HCT116 (cell line): Measurements from ENCODE around the gene SUPT4H1. TPM values are rescaled to one million over a fixed set of nuclear protein-coding genes. Genes with fewer than 3 reads are reported as not detected.

Source experiments
- ATAC-seq: fragments of 200-7000 bp; cut with Tn5 transposase; 2 replicates; pipeline ENCODE4 v1.9.1; 2020; ENCODE audit warnings: mild to moderate bottlenecking, moderate library complexity
- BruUV-seq: library from RNA; stranded (reverse); fragments of 400-500 nt; replicated peaks from 2 replicates; lab custom pipeline; 2021; lab: Mats Ljungman, UMichigan
- CTCF ChIA-PET: fragments of 300-600 bp; sonication (Branson Sonifier 250); formaldehyde crosslinking; loops from one replicate; lab custom pipeline; 2021; ENCODE audit warnings: antibody characterized with exemption; lab: Charles Lee
- POLR2A ChIA-PET: fragments of 300-600, 350-600 bp; sonication (Branson Sonifier 250); formaldehyde crosslinking; loops from one replicate; lab custom pipeline; 2021; ENCODE audit warnings: antibody characterized with exemption; lab: Charles Lee
- RAD21 ChIA-PET, 2 experiments: fragments of 300-600 bp; sonication (Branson Sonifier 250); formaldehyde crosslinking; loops; one replicate each; lab custom pipeline; 2023; ENCODE audit warnings: low total read pairs in 2 of 2; ENCODE audit not compliant: uncharacterized antibody in 2 of 2, unreplicated experiment in 2 of 2, low non-redundant PET in 1 of 2; lab: Charles Lee
- DNase-seq: peaks from one replicate; pipeline ENCODE4 v3.0.0-alpha.2; 2010; ENCODE audit warnings: low read depth, low spot score
- H2AFZ ChIP-seq: fragments of 200-600 bp; shearing (Covaris generic), sonication (generic); 2 replicates; pipeline ENCODE4 v1.6.1; 2017; ENCODE audit warnings: low read depth, mixed run types, mixed read lengths, antibody characterized with exemption, low read length; ENCODE audit not compliant: poor library complexity, severe bottlenecking
- H3K27ac ChIP-seq: 2 replicates; pipeline ENCODE4 v1.5.1; 2012; ENCODE audit warnings: low read depth, low read length
- H3K27me3 ChIP-seq: fragments of 200-600 bp; sonication (generic); 2 replicates; pipeline ENCODE4 v1.6.1; 2016; ENCODE audit warnings: mixed run types, low read length, mixed read lengths; ENCODE audit not compliant: insufficient read depth
- H3K36me3 ChIP-seq, 2 experiments: fragments of 200-500 bp in 1 of 2; fragments of 200-600 bp in 1 of 2; sonication (Bioruptor generic) in 1 of 2; sonication (generic) in 1 of 2; 2 replicates each; pipeline versions ENCODE4 v1.5.1 to v1.6.1; 2014 to 2016; ENCODE audit warnings: low read length in 2 of 2, inconsistent platforms in 1 of 2, mixed read lengths in 1 of 2, mixed run types in 1 of 2; ENCODE audit not compliant: insufficient read depth in 2 of 2, control insufficient read depth in 1 of 2
- H3K4me1 ChIP-seq, 2 experiments: fragments of 200-600 bp in 1 of 2; sonication (generic) in 1 of 2; 2 replicates each; pipeline versions ENCODE4 v1.5.1 to v1.6.1; 2012 to 2017; ENCODE audit warnings: low read length in 2 of 2, inconsistent platforms in 1 of 2, mild to moderate bottlenecking in 1 of 2, mixed read lengths in 1 of 2, mixed run types in 1 of 2, moderate library complexity in 1 of 2; ENCODE audit not compliant: insufficient read depth in 2 of 2, control insufficient read depth in 1 of 2
- H3K4me2 ChIP-seq: fragments of 200-600 bp; sonication (generic); 2 replicates; pipeline ENCODE4 v1.6.1; 2017; ENCODE audit warnings: mixed run types, low read length, mixed read lengths
- H3K4me3 ChIP-seq, 2 experiments: fragments of 200-600 bp in 1 of 2; sonication (generic) in 1 of 2; replicated peaks in 1 of 2; 2 replicates each; pipeline ENCODE4 v1.5.1; 2011 to 2016; ENCODE audit warnings: low read length in 2 of 2, control low read depth in 1 of 2, low read depth in 1 of 2, mild to moderate bottlenecking in 1 of 2, mixed read lengths in 1 of 2, mixed run types in 1 of 2
- H3K79me2 ChIP-seq: fragments of 200-600 bp; sonication (generic); 2 replicates; pipeline ENCODE4 v1.6.1; 2017; ENCODE audit warnings: mild to moderate bottlenecking, mixed run types, low read length, moderate library complexity, mixed read lengths; ENCODE audit not compliant: insufficient read depth
- H3K9ac ChIP-seq: fragments of 200-600 bp; sonication (generic); 2 replicates; pipeline ENCODE4 v1.6.1; 2016; ENCODE audit warnings: low read length, mixed read lengths
- H3K9me2 ChIP-seq: fragments of 200-600 bp; sonication (generic), shearing (Covaris generic); 2 replicates; pipeline ENCODE4 v1.6.1; 2017; ENCODE audit warnings: mixed run types, mild to moderate bottlenecking, moderate library complexity; ENCODE audit not compliant: insufficient read depth
- H3K9me3 ChIP-seq, 2 experiments: fragments of 200-500 bp in 1 of 2; fragments of 200-600 bp in 1 of 2; sonication (Bioruptor generic) in 1 of 2; sonication (generic) in 1 of 2; 2 replicates each; pipeline ENCODE4 v1.6.1; 2014 to 2017; ENCODE audit warnings: low read length in 2 of 2, mixed read lengths in 2 of 2, inconsistent platforms in 1 of 2, low read depth in 1 of 2, mild to moderate bottlenecking in 1 of 2, mixed run types in 1 of 2, moderate library complexity in 1 of 2; ENCODE audit not compliant: control insufficient read depth in 1 of 2, insufficient read depth in 1 of 2
- H4K20me1 ChIP-seq: fragments of 200-600 bp; sonication (generic), shearing (Covaris generic); 2 replicates; pipeline ENCODE4 v1.6.1; 2017; ENCODE audit warnings: mixed run types, mild to moderate bottlenecking, moderate library complexity; ENCODE audit not compliant: insufficient read depth
- CBX3 ChIP-seq: IDR thresholded peaks from 2 replicates; pipeline ENCODE4 v1.6.1; 2012; ENCODE audit warnings: low read depth
- CTCF ChIP-seq, 3 experiments: fragments of 200-600 bp in 1 of 3; sonication (generic) in 1 of 3; IDR thresholded peaks in 2 of 3; conservative IDR thresholded peaks in 1 of 3; 2 replicates each; pipeline ENCODE4 v1.5.1; 2012 to 2017; ENCODE audit warnings: low read depth in 2 of 3, low read length in 2 of 3, antibody characterized with exemption in 1 of 3, borderline replicate concordance in 1 of 3, control low read depth in 1 of 3, mild to moderate bottlenecking in 1 of 3, mixed read lengths in 1 of 3, mixed run types in 1 of 3, moderate library complexity in 1 of 3; ENCODE audit not compliant: insufficient read depth in 1 of 3
- FOSL1 ChIP-seq: IDR thresholded peaks from 2 replicates; pipeline ENCODE4 v1.6.1; 2012; ENCODE audit warnings: low read depth
- JUND ChIP-seq: IDR thresholded peaks from 2 replicates; pipeline ENCODE4 v1.6.1; 2012
- MAX ChIP-seq: IDR thresholded peaks from 2 replicates; pipeline ENCODE4 v1.6.1; 2012
- SRF ChIP-seq: IDR thresholded peaks from 2 replicates; pipeline ENCODE4 v1.6.1; 2012; ENCODE audit warnings: low read depth
- ZBTB33 ChIP-seq: IDR thresholded peaks from 2 replicates; pipeline ENCODE4 v1.6.1; 2011; ENCODE audit warnings: mild to moderate bottlenecking, low read length, moderate library complexity; ENCODE audit not compliant: insufficient replicate concordance; ENCODE audit errors: extremely low read depth
- ZFX ChIP-seq: fragments of 450-650 bp; IDR thresholded peaks from 2 replicates; pipeline ENCODE4 v1.6.1; 2017
- intact Hi-C: fragments of 100-400 bp; cut with micrococcal nuclease; formaldehyde crosslinking; loops from 2 replicates; pipeline ENCODE4 v1.10.0; 2022
- total RNA-seq: library from RNA; stranded (reverse); gene quantifications from one replicate; pipeline ENCODE4 v1.2.1, GENCODE V29; 2021; ENCODE audit not compliant: unreplicated experiment
- TF ChIP-seq, protein P1 (sequence below): IDR thresholded peaks from 2 replicates; pipeline ENCODE4 v1.6.1; 2012; ENCODE audit warnings: low read depth

Gene SUPT4H1
- total RNA-seq, 1 experiment from 2014 or later = 118 TPM

DNA sequence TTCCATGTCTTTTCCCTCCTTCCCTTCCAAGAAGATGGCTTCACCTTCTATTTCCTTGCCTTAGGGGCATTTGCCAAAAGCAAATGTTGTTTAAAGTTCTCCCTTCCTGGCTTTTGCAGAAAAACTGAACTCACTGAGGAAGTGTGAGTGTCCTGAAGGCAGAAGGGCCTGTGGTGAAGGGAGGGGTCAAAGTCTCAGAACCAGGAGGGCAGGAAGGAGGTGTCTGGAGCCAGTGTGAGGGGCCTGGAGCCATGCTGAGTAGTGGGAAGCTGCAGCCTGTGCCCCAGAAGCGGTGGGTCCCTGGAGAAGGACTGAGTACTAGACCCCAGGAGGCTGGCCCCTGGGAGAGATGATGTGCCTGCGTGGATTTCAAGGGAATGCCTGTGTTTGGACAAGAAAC, 23.8 kb upstream of the SUPT4H1 start (continued):
- TF ChIP-seq, protein P1, sequence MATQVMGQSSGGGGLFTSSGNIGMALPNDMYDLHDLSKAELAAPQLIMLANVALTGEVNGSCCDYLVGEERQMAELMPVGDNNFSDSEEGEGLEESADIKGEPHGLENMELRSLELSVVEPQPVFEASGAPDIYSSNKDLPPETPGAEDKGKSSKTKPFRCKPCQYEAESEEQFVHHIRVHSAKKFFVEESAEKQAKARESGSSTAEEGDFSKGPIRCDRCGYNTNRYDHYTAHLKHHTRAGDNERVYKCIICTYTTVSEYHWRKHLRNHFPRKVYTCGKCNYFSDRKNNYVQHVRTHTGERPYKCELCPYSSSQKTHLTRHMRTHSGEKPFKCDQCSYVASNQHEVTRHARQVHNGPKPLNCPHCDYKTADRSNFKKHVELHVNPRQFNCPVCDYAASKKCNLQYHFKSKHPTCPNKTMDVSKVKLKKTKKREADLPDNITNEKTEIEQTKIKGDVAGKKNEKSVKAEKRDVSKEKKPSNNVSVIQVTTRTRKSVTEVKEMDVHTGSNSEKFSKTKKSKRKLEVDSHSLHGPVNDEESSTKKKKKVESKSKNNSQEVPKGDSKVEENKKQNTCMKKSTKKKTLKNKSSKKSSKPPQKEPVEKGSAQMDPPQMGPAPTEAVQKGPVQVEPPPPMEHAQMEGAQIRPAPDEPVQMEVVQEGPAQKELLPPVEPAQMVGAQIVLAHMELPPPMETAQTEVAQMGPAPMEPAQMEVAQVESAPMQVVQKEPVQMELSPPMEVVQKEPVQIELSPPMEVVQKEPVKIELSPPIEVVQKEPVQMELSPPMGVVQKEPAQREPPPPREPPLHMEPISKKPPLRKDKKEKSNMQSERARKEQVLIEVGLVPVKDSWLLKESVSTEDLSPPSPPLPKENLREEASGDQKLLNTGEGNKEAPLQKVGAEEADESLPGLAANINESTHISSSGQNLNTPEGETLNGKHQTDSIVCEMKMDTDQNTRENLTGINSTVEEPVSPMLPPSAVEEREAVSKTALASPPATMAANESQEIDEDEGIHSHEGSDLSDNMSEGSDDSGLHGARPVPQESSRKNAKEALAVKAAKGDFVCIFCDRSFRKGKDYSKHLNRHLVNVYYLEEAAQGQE = no peak
- TF ChIP-seq SRF = no peak
- TF ChIP-seq CBX3 = no peak
- no peak for TF ChIP-seq ZBTB33
- TF ChIP-seq CTCF (IDR thresholded peaks at IDR 0.05 in 2 of 3, conservative IDR thresholded peaks at IDR 0.05 in 1 of 3; ENCODE audit: borderline replicate concordance in 1 of 3, insufficient read depth in 1 of 3, low read depth in 2 of 3, low read length in 2 of 3) = no peak
- TF ChIP-seq ZFX = no peak
- TF ChIP-seq, all 23 proteins: peak for 0

GRCh38 chr17:58375256-58375655, 23.3 kb upstream of the SUPT4H1 start:
- Histone ChIP-seq H2AFZ (no peak overlapping the region), H4K20me1 (no peaks in the 10 kb centered on the region), H3K79me2 (peaks cover 83% of the 10 kb centered on the region), H3K4me3 (no peak overlapping the region), H3K27me3 (no peaks in the 10 kb centered on the region), H3K27ac (no peak overlapping the region), H3K9me2 (no peaks in the 10 kb centered on the region), H3K36me3 (peaks cover 0 to 17% of the 10 kb centered on the region in 2 experiments; a peak in 3 of 4 replicates), H3K9ac (no peak overlapping the region), H3K4me2 (no peak overlapping the region), H3K9me3 (no peaks in the 10 kb centered on the region), H3K4me1 (peaks cover 43 to 44% of the 10 kb centered on the region in 2 experiments)
- TF ChIP-seq, protein P1 = no peak
- TF ChIP-seq MAX (no peak), JUND (no peak), FOSL1 (no peak)
- ATAC-seq (no peak), DNase-seq (no peak)
- BruUV-seq = no TSS peak
- ChIA-PET POLR2A (no interaction called here), RAD21 (no interaction called here), CTCF (no interaction called here)
- intact Hi-C loops = no loop called here
